Esophagus muscularis mucosa (tissue), 4 donors: Measurements from ENCODE around the gene CSMD2. TPM values are rescaled to one million over a fixed set of nuclear protein-coding genes. Genes with fewer than 3 reads are reported as not detected.

Experiments
- DNase-seq: peaks from one replicate; pipeline ENCODE4 v3.0.0-alpha.2; 2017; ENCODE audit errors: extremely low spot score
- H3K27ac ChIP-seq, 4 donors: fragments of 200-600 bp; sonication (generic); replicated peaks in 1 of 4; 1 replicate in 3 of 4; 2 replicates in 1 of 4; pipeline ENCODE4 v1.5.1; 2016 to 2019; ENCODE audit warnings: mild to moderate bottlenecking in 1 of 4
- H3K27me3 ChIP-seq, 4 donors: fragments of 200-600 bp; sonication (generic); one replicate each; pipeline versions ENCODE4 v1.5.1 to v1.6.0; 2016 to 2019
- H3K36me3 ChIP-seq, 4 donors: fragments of 200-600 bp; sonication (generic); one replicate each; pipeline ENCODE4 v1.5.1; 2016 to 2019
- H3K4me1 ChIP-seq, 4 donors: fragments of 200-600 bp; sonication (generic); one replicate each; pipeline ENCODE4 v1.5.1; 2016 to 2019
- H3K4me3 ChIP-seq, 4 donors: fragments of 200-600 bp; sonication (generic); 1 replicate in 2 of 4; 2 replicates in 2 of 4; pipeline ENCODE4 v1.5.1; 2016 to 2019; ENCODE audit warnings: mild to moderate bottlenecking in 4 of 4, moderate library complexity in 1 of 4
- H3K9me3 ChIP-seq, 4 donors: fragments of 200-600 bp; sonication (generic); 1 replicate in 3 of 4; 2 replicates in 1 of 4; pipeline ENCODE4 v1.5.1; 2016 to 2019
- CTCF ChIP-seq, 3 experiments: fragments of 200-600 bp in 2 of 3; fragments of 450-650 bp in 1 of 3; sonication (generic) in 2 of 3; IDR thresholded peaks; one replicate each; pipeline ENCODE4 v1.5.1; 2017 to 2019; ENCODE audit warnings: antibody characterized with exemption in 3 of 3, mild to moderate bottlenecking in 2 of 3, moderate library complexity in 1 of 3
- EP300 ChIP-seq: sonication (generic); formaldehyde crosslinking; IDR thresholded peaks from one replicate; pipeline ENCODE4 v1.6.1; 2017; ENCODE audit warnings: antibody characterized with exemption
- POLR2A ChIP-seq: fragments of 450-650 bp; IDR thresholded peaks from one replicate; pipeline ENCODE4 v1.6.1; 2017; ENCODE audit warnings: antibody characterized with exemption, moderate library complexity, mild to moderate bottlenecking, low read depth
- POLR2AphosphoS5 ChIP-seq, 2 donors: sonication (generic); formaldehyde crosslinking; IDR thresholded peaks; one replicate each; pipeline ENCODE4 v1.6.1; 2017; ENCODE audit warnings: antibody characterized with exemption in 2 of 2
- WGBS: methylation state at CpG from one replicate; pipeline ENCODE4 v1.1.5; 2018; 5-methylcytosine and 5-hydroxymethylcytosine counted together
- intact Hi-C: fragments of 100-400 bp; cut with DNase I; formaldehyde crosslinking; loops from one replicate; pipeline ENCODE4 v1.15.1; 2023
- total RNA-seq, 4 donors: library from RNA; depleted of rRNA; stranded (reverse); fragments of >200 nt; gene quantifications; one replicate each; pipeline versions ENCODE4 v1.1.0 to v1.2.1, GENCODE V29; 2016

The CSMD2 gene
- total RNA-seq, 4 donors from 2014 or later = 0.26 to 0.75 (median 0.37) TPM

DNA sequence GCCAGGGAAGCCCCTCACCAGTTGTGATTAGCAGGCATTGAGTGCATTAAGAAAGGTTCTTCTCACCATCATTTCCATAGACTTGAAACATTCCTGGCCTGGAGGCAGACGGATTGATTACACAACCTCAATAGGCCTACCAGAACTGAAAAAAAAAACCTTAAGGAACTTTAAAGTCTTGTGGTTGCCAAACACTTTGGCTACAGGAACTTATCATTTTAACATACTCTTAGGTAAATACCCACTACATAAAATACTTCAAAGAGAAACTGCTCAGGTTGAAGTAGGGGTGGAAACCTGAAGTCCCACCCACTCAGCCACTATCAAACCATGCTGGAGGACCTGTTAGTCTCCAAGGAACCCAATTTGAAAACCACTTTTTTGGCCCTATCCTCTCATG lies 323.5 kb downstream of the CSMD2 start:
- TF ChIP-seq EP300 = no peak
- no peak for TF ChIP-seq POLR2A
- no peak for TF ChIP-seq POLR2AphosphoS5 (IDR thresholded peaks at IDR 0.05)
- TF ChIP-seq CTCF (IDR thresholded peaks at IDR 0.05) = no peak
- intact Hi-C loops = no loop called here
- no peaks in the 10 kb centered on the region for H3K4me1 ChIP-seq
- no peak overlapping the region for H3K4me3 ChIP-seq
- 79% methylated on average over 1 of the region's 1 CpG for WGBS
- H3K27me3 ChIP-seq = no peaks in the 10 kb centered on the region
- H3K27ac ChIP-seq = no peak overlapping the region
- no peak for DNase-seq
- H3K36me3 ChIP-seq = no peaks in the 10 kb centered on the region
- H3K9me3 ChIP-seq = peaks cover 0 to 4% (median 0%) of the 10 kb centered on the region in 4 donors

DNA sequence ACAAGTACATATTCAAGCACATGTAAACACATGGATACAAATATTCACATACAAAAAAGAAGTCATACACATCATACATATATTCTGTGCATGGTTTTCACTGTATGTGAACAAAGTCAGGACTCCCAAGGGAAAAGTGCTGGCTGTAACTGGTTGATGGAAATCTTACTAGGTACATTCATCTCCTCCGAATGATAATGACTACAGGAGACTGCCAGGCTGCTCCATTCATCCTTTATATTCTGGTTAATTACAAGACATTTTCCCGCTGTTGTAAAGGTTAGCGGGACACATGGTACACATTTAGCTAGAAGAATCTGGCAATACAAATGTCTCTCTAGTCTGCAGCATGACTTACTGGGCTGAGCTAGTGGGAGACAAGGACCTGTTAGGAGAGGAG lies 327.4 kb downstream of the CSMD2 start:
- intact Hi-C loops = no loop called here

GRCh38 chr1:33836911-33837310 lies 328.1 kb downstream of the CSMD2 start:
- Histone ChIP-seq H3K27me3 (no peaks in the 10 kb centered on the region), H3K4me1 (no peaks in the 10 kb centered on the region), H3K36me3 (no peaks in the 10 kb centered on the region), H3K27ac (no peak overlapping the region), H3K9me3 (peaks cover 0 to 4% (median 0%) of the 10 kb centered on the region in 4 donors), H3K4me3 (no peak overlapping the region)
- DNase-seq = no peak
- intact Hi-C loops = no loop called here
- 97% methylated on average over 4 of the region's 4 CpGs for WGBS
- TF ChIP-seq POLR2A (no peak), CTCF (IDR thresholded peaks at IDR 0.05) (no peak), POLR2AphosphoS5 (IDR thresholded peaks at IDR 0.05) (no peak), EP300 (no peak)

More for the DNA sequence above, 327.4 kb downstream of the CSMD2 start:
- Histone ChIP-seq H3K27me3 (no peaks in the 10 kb centered on the region), H3K27ac (no peak overlapping the region), H3K9me3 (peaks cover 0 to 4% (median 0%) of the 10 kb centered on the region in 4 donors), H3K4me1 (no peaks in the 10 kb centered on the region), H3K4me3 (no peak overlapping the region), H3K36me3 (no peaks in the 10 kb centered on the region)
- TF ChIP-seq POLR2A (no peak), POLR2AphosphoS5 (IDR thresholded peaks at IDR 0.05) (no peak), EP300 (no peak), CTCF (IDR thresholded peaks at IDR 0.05) (no peak)
- DNase-seq = no peak
- WGBS = 94% methylated on average over 3 of the region's 3 CpGs

- intact Hi-C loops = no loop called here
- Histone ChIP-seq H3K27me3 (peaks cover 0 to 4% (median 0%) of the 10 kb centered on the region in 4 donors), H3K36me3 (no peaks in the 10 kb centered on the region), H3K4me3 (no peak overlapping the region), H3K9me3 (no peaks in the 10 kb centered on the region), H3K4me1 (no peaks in the 10 kb centered on the region), H3K27ac (no peak overlapping the region)
- 89% methylated on average over 4 of the region's 5 CpGs for WGBS
- DNase-seq = peak; percentile 29
- no peak for TF ChIP-seq CTCF (IDR thresholded peaks at IDR 0.05)
- no peak for TF ChIP-seq POLR2A
- TF ChIP-seq EP300 = no peak
- no peak for TF ChIP-seq POLR2AphosphoS5 (IDR thresholded peaks at IDR 0.05)
Measured at GRCh38 chr1:33828654-33829053, 336.4 kb downstream of the CSMD2 start.

DNA sequence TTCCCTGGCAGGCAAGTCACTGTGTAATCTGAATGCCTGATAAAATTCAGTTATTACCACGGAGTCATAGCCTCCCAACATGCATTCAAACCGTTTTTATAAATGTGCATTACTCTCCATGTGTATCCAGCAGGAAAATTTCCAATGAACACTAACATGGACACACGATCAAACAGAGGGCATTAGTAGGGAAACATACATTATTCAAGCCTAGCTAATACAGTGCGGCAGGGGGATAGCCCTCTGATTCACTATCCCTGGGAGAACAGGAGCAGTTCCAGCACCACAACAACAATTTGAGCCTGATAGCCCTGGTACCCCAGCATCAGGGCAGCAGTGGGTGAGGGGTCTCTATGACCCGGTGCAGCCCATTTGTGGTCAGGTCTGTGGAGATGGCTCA lies 337.0 kb downstream of the CSMD2 start:
- intact Hi-C loops = no loop called here
- no peaks in the 10 kb centered on the region for H3K4me1 ChIP-seq
- TF ChIP-seq POLR2AphosphoS5 (IDR thresholded peaks at IDR 0.05) = no peak
- TF ChIP-seq EP300 = no peak
- 48% methylated on average over 4 of the region's 5 CpGs for WGBS
- DNase-seq = peak; percentile 29
- H3K9me3 ChIP-seq = no peaks in the 10 kb centered on the region
- peaks cover 0 to 7% (median 0%) of the 10 kb centered on the region in 4 donors for H3K27me3 ChIP-seq
- no peak overlapping the region for H3K27ac ChIP-seq
- no peak overlapping the region for H3K4me3 ChIP-seq
- H3K36me3 ChIP-seq = no peaks in the 10 kb centered on the region
